Testis (tissue), 2 donors: ENCODE data around the gene TP53AIP1.

ENCODE experiments used
- POLR2A ChIP-seq: fragments of 450-650 bp; IDR thresholded peaks from one replicate; pipeline ENCODE4 v1.6.1; 2017; ENCODE audit warnings: antibody characterized with exemption, mild to moderate bottlenecking, moderate library complexity
- TF ChIP-seq, protein P1 (sequence below), 3 experiments: fragments of 450-650 bp in 2 of 3; fragments of 200-600 bp in 1 of 3; sonication (generic) in 1 of 3; IDR thresholded peaks; one replicate each; pipeline ENCODE4 v1.5.1; 2016 to 2019; ENCODE audit warnings: antibody characterized with exemption in 3 of 3, mild to moderate bottlenecking in 2 of 3, moderate library complexity in 1 of 3

DNA sequence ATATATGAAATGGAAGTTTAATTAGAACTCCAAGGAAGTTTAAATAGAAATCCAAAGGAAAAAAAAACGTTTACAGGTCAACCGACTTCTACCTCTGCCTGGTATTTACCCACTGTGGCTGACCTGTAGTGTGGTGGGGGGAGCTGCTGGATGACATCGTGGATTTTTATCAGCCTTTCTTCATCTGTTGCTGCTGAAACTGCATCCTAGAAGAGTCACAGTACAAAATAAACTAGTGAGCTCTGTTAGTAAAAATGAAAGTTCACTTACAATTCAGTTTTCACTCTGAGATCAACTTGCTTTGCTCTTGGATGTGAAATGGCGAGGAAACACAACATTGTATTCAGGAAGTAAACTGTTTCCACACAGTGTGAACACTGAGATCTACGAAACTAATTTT lies 43.2 kb upstream of the TP53AIP1 start:
- TF ChIP-seq POLR2A: no peak
- TF ChIP-seq, protein P1, sequence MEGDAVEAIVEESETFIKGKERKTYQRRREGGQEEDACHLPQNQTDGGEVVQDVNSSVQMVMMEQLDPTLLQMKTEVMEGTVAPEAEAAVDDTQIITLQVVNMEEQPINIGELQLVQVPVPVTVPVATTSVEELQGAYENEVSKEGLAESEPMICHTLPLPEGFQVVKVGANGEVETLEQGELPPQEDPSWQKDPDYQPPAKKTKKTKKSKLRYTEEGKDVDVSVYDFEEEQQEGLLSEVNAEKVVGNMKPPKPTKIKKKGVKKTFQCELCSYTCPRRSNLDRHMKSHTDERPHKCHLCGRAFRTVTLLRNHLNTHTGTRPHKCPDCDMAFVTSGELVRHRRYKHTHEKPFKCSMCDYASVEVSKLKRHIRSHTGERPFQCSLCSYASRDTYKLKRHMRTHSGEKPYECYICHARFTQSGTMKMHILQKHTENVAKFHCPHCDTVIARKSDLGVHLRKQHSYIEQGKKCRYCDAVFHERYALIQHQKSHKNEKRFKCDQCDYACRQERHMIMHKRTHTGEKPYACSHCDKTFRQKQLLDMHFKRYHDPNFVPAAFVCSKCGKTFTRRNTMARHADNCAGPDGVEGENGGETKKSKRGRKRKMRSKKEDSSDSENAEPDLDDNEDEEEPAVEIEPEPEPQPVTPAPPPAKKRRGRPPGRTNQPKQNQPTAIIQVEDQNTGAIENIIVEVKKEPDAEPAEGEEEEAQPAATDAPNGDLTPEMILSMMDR (IDR thresholded peaks at IDR 0.05): no peak
